Hippocampal formation (tissue), 2 donors: Measurements from ENCODE around the gene C12orf43.

Source experiments
- DNase-seq, 2 donors: peaks; one replicate each; lab custom pipeline; 2025; lab: John Stamatoyannopoulos, UW

C12orf43 gene

DNA sequence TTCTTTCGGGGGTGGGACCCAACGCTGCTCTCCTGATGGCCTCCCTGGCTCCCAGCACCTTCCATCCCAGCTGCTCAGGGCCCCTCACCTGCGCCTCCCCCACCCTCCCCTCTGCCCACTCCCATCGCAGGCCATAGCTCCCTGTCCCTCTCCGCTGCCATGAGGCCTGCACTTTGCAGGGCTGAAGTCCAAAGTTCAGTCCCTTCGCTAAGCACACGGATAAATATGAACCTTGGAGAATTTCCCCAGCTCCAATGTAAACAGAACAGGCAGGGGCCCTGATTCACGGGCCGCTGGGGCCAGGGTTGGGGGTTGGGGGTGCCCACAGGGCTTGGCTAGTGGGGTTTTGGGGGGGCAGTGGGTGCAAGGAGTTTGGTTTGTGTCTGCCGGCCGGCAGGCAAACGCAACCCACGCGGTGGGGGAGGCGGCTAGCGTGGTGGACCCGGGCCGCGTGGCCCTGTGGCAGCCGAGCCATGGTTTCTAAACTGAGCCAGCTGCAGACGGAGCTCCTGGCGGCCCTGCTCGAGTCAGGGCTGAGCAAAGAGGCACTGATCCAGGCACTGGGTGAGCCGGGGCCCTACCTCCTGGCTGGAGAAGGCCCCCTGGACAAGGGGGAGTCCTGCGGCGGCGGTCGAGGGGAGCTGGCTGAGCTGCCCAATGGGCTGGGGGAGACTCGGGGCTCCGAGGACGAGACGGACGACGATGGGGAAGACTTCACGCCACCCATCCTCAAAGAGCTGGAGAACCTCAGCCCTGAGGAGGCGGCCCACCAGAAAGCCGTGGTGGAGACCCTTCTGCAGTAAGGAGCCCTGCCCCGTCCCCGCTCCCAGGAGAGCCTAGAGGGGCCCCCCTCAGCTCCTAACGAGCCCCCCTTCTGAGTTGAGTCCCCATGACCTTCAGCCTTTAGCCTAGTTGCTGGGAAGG lies 37.7 kb downstream of the C12orf43 start, which contains the start of gene HNF1A:
TSS of gene HNF1A (plus strand) at position 248 of the 924 bp plus-strand sequence. CDS start at position 474, 226 bp downstream.
- DNase-seq = no peak

DNA sequence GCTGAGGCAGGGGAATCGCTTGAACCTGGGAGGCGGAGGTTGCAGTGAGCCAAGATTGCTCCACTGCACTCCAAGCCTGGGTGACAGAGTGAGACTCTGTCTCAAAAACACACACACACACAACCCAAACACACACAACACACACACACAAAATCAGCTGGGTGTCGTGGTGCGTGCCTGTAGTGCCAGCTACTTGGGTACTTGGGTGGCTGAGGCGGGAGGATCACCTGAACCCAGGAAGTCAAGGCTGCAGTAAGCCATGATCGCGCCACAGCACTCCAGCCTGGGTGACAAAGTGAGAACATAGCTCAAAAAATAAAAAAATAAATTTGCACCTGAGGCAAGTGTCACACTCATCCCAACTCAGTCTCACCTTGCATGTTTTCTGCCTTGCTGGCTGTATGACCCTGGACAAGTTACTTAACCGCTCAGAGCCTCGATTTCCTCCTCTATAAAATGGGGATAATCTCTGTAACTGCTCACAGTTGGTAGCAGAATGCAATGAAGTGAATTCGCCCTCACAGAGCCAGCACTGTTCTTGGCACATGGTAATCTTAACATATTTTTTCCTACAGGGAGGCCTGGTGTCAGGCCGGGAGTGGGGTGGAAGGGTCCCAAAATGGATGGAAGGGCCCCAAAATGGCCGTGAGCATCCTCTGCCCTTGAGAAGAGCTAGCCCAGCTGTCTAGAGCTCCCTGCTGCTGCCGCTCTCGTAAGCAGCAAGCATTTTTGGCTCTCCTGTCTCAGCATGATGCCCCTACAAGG lies 38.6 kb downstream of the C12orf43 start:
- DNase-seq = no peak

GRCh38 chr12:120972870-120973543 lies 43.3 kb downstream of the C12orf43 start:
- DNase-seq = no peak

DNA sequence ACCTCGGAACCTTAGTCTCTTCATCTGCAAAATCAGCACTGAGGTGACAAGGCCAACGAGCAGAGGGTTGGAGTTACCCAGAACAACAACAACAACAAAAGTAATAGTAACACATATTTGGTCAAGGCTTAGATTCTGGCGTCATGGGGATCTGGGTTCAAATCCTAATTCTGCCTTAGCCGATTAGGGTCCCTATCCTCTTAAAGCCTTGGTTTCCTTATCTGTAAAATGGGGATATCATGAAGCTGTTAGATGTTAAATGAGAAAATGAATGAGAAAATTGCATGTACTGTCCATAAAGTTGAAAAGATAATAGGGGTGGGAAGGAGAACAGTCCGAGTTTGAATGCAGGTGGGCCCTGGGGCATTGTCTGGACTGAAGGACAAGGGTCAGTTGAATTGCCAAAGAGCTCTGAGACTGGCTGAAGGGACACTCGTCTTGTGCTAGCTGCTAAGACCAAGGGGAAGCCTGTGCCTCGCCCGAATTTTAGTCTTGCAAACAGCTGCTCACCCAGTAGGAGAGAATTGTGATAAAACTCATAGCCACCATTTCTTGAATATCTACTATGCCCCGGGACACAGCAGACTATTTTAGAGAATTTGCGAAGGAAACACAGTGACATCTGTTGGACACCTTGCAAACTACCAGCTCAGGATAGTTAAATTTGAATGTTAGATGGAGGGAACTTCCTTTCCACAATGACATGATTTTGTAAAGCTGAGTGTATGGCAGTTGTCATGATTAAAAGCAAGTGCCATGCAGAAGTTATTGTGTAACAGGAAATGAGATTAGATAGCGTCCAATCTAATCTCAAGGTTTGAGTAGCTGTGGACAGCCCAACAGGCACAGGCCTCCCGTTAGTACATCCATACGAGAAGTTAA lies 44.7 kb downstream of the C12orf43 start:
- peak in 1 of 2 donors; percentile 67 for DNase-seq

- DNase-seq = no peak
These were observed 46.0 kb downstream of the C12orf43 start for GRCh38 chr12:120970310-120970709.

DNA sequence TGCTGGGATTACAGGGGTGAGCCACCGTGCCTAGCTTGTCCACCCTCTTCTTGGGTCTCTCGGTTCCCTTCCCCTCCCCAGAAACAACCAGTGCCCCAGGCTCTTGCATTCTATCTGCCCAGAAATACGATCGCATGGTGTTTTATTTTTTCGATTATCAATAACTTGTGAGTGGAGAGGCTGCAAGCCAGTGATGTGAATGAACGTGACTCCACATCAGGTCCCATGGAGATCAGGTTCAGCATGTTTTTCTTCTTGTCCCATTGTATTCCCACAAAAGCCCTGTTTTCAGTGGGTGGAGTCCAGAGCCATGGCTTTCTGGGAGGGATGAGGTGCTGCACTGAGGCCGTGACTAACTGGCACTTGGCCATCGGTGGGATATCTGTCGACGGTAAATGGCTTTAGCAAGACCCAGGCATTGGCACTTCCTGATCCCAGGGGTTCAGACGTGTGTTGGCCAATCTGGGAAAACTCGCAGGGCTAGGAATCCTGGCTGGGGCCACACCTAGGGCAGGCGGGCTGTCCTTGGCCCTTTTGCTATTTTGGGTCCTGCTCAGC lies 50.7 kb downstream of the C12orf43 start:
- no peak for DNase-seq

- no peak for DNase-seq
These were observed 52.0 kb downstream of the C12orf43 start for GRCh38 chr12:120964298-120964697.

DNA sequence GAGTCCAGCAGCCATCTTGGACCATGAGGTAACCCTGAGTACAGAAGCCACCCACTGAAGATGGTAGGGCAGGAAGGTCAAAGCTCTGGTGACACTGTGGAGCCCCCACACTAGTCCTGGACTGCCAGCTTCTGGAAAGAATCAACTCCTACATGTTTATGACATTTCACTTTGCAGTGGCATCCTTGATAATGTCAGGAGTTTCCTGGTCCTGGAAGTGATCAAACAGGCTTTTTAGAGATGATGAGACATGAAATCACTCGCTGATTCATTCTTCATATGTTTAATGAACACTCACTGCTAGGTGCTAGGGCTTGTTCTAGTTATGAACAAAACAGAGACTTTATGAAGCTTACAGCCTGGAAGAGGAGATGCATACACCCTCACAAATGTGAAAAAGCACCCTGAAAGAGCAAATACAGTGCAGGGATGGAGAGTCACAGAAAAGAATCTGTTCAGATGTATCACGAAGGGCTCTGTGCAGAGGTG lies 53.7 kb downstream of the C12orf43 start:
- DNase-seq = no peak

- no peak for DNase-seq
These were observed 54.4 kb downstream of the C12orf43 start for GRCh38 chr12:120961604-120962531.

- DNase-seq = no peak
These were observed 55.6 kb downstream of the C12orf43 start for GRCh38 chr12:120960657-120961056.

GRCh38 chr12:120959111-120959878 lies 57.0 kb downstream of the C12orf43 start:
- DNase-seq = no peak

GRCh38 chr12:120956579-120957300 lies 59.5 kb downstream of the C12orf43 start:
- no peak for DNase-seq

GRCh38 chr12:120955232-120955631 lies 61.1 kb downstream of the C12orf43 start:
- DNase-seq = no peak

DNA sequence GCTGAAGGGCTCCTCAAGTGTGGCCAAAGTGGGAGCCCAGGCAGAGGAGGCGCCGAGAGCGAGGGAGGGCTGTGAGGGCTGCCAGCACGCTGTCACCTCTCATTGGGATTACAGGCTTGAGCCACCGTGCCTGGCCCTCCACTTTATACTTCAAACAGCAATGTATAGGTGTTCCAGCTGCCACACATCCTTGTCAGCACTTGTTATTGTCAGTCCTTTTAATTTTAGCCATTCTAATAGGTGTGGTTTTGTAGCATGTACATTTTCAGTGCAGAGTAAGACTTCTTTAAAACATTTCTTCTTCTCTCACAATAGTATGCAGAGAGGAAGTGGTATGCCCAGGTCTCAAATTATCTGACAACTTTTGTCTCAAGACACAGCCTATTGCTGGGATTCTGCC lies 65.5 kb downstream of the C12orf43 start:
- DNase-seq = no peak
